Left cardiac atrium (tissue), 4 donors: ENCODE measurements around the gene MIXL1. TPM values are rescaled to one million over a fixed set of nuclear protein-coding genes. Genes with fewer than 3 reads are reported as not detected.
"Not testable (repeated sequence)": the region's sequence is repeated elsewhere in the genome, so short reads cannot be mapped to it uniquely, and the experiment has no call there.

Experiments
- ATAC-seq, 2 donors: fragments of 200-7000 bp; cut with Tn5 transposase; one replicate each; pipeline ENCODE4 v1.9.1; 2020; ENCODE audit warnings: mild to moderate bottlenecking in 2 of 2, moderate library complexity in 2 of 2
- DNase-seq: peaks from one replicate; pipeline ENCODE4 v3.0.0-alpha.2; 2020
- intact Hi-C, 2 donors: fragments of 100-400 bp; cut with DNase I; formaldehyde crosslinking; loops; one replicate each; pipeline versions ENCODE4 v1.14.1 to v1.15.1; 2022 to 2023
- total RNA-seq, 2 donors: library from RNA; stranded (reverse); fragmentation: NEBNext Ultra II Directional; extraction: Animal tissue kit (Norgen Biotek cat#: 25700); gene quantifications; one replicate each; pipeline ENCODE4 v1.2.1, GENCODE V29; 2021
- donor health status: DM: no; HTN: yes; CAD: no.
- donor health status: DM: no; HTN: yes; CAD: no; lungs with severe emphysema.
- donor health status: DM: yes; HTN: yes; CAD: no.
- donor health status: Dilated cardiomyopathy.

Gene MIXL1
- total RNA-seq, 2 donors from 2014 or later = not detected

DNA sequence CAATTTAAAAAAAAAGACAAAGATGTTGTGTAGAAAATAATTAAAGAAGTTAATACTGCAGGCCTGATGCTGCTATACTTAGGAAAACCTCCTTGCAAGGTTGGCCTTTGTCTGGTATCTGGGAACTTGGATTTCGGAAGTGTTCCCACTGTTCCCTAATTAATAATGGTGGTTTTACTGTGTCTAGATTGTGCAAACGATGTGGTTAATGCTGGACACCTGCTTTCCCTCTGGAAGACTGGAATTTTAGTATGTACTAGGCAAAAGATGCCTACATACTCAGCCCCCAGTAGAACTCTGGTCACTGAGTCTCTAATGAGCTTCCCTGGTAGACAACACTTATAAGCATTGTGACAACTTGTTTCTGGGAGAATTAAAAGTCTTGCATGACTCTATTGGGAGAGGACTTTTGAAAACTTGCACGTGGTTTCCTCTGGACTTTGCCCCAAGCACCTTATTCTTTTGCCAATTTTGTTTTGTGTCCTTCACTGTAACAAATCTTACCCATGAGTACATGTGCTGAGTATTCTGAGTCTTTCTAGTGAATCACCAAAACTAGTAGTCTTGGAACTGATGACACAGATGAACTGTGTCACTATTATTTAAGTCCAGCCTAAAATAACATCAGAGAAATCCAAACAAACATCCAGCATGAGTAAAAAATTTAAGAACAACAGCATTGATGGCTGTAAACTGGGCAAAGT, 45.1 kb downstream of the MIXL1 start:
- no peak for DNase-seq
- intact Hi-C loops = no loop called here
- no peak for ATAC-seq

DNA sequence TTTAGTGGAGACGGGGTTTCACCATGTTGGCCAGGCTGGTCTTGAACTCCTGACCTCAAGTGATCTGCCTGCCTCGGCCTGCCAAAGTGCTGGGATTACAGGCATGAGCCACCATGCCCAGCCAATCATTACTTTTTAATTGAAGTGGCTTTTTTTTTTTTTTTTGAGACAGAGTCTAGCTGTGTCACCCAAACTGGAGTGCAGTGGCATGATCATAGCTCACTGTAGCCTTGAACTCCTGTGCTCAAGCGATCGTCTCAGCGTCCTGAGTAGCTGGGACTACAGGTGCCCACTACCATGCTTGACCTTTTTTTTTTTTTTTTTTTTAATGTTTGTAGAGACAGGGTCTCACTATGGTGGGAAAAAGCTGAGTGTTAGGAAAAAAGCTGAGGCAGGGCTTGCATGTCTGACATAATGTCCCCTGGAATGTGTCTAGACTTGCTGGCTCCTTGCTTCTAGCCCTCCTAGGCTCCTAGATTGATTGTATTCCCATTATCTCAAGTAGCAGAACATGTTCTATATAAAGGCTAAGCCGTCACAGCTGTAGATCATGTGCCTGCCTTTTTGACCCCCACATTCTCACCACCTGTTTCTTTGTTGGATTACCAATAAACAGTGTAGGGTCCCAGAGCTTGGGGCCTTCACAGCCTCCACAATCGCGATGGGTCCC, 48.9 kb downstream of the MIXL1 start:
- peak in 1 of 2 donors; percentile 27 for ATAC-seq
- intact Hi-C loops, DNase-seq: not testable (repeated sequence)

- intact Hi-C loops = no loop called here
- DNase-seq (no peak), ATAC-seq (no peak)
These were observed 50.7 kb downstream of the MIXL1 start for GRCh38 chr1:226274138-226274537.

DNA sequence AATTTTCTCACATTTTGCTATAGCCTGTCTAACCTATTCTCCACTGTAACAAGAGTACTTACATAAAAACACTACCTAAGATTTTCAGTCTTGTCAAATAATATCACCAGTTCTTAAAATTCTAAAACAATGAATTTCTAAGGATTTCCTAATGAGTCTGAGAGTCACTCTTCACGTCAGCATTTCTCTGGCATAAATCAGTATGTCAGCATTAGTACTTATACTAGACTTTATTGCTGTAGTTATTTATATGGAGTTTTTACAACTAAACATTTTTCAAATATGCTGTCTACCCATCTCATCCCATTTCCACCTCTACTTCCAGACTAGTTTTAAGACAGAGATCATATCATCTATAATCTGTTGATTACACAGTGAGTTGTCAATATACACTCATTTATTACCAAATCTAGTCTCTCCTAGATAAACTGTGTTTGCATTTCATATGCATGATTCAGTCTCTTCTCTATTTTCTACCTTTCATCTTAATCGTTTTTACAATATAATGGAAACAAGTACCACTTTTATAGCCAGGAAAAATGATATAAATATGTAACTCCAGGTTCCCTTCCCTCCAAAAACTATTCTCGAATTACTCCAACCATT, 52.7 kb downstream of the MIXL1 start:
- intact Hi-C loops = no loop called here
- ATAC-seq = no peak
- DNase-seq = no peak

Other genes starting within 250 kb of the MIXL1 start
- 10 to 100 TPM; 11.1 to 18.7 TPM for gene SDE2, start 224.3 kb upstream of the MIXL1 start, total RNA-seq
- 100 to 1,000 TPM; 285 to 316 TPM for gene H3-3A, start 160.9 kb upstream of the MIXL1 start, total RNA-seq
- 10 to 100 TPM; 25.4 to 40.8 TPM for gene ACBD3, start 36.9 kb upstream of the MIXL1 start, total RNA-seq
- gene LIN9, start 85.5 kb downstream of the MIXL1 start, total RNA-seq = 1 to 10 TPM; 2.9 to 4.1 TPM
- gene PARP1, start 184.4 kb downstream of the MIXL1 start, total RNA-seq = 10 to 100 TPM; 52.9 to 61.1 TPM